NCI-H69 (cell line): ENCODE results near the gene SH3TC1.

Experiments used
- DNase-seq: peaks from one replicate; lab custom pipeline; 2025; lab: John Stamatoyannopoulos, UW

SH3TC1 gene

DNA sequence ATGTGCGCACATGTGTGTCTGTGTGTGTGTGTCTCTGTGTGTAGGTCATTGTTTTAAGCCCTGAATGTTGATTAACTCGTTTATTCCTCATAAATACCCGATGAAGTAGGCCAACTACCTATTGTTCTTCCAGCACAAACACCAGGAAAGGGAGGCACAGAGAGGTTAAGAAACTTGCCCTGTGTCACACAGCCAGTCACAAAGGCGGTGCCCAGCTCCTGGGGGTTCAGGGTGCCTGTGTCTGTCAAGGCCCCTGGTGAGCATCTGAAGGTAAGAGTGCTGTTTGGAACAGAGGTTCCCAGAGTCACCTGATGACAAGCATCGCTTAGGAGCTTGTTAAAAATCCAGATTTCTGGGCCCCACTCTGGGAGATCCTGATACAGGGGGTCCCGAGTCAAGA lies 18.0 kb upstream of the SH3TC1 start:
- DNase-seq, result no peak

DNA sequence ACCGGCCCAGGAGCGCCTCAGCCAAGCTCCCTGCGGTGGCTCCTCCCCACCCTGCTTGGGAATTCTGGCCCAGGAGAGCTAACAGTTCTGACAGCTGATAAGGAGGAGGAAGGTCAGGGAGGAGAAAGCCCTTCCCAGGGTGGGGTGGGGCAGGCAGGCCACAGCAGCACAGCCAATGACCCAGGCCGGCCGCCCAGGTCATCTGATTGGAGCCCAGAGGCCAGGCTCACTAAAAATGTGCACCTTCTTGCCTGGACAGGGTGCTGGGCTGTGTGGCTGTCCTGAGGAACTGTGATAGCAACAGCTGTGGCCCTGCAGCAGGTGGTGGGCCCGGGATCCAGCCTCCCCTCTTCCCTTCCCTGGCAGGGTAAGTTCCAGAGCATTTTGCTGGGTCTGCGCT lies 17.2 kb upstream of the SH3TC1 start:
- no peak for DNase-seq

DNA sequence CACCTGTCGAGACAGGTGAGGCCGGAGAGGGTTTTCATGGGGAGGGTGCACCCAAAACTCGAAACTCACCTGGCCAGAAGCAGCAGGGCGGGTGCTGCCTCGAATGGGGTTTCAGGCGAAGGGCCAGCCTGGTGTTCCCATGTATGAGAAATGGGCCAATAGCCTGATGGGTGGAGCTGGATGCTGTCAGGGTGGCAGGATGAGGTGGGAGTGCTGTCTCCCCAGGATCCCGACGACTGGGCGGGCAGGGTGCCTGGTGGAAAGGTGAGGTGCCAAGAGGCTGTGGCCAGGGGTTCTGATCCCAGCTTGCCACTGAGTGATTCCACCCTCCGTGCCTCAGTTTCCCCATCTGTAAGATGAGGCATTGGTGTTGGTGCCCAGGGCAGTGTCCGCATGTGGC lies 16.8 kb upstream of the SH3TC1 start:
- DNase-seq, result no peak

DNA sequence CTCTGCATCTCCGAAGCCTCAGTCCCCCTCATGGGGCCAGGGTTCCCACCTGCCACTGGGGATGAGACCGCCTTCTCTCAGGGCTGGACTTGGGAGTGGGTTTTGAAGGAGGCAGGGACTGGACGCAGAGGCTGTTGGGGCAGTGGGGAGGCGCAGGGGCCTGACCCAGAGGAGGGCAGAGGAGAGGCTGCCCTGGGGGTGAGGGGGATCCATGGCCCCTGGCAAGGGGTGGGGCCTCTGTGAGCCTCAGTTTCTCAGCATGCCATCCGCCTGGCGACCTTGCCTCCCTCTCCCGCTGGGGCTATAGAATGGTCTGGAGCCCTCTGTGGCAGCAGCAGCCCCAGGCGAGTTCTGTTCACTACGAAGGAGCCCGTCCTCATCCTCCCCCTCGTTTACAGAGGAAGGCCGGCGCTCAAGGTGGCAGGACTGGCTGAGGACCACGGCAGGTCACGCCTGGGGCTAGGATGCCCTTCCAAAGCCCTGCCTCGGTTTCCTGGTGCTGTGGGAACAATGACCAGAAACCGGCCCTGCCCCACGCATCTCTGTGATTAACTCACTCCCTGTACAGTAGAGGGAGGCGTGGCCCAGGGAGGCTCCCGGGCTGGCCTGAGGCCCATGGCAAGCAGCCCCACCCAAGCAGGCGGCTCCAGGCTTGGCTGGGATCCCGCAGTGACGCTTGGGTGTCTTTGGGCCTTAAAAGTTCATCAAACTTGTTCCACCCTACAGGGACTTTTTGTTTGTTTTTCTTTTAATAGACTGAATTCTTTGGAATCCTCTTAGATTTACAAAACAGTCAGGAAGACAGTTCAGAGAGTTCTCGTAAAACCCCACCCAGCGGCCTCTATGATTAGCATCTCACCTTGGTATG lies 16.0 kb upstream of the SH3TC1 start:
- peak; percentile 44 for DNase-seq

DNA sequence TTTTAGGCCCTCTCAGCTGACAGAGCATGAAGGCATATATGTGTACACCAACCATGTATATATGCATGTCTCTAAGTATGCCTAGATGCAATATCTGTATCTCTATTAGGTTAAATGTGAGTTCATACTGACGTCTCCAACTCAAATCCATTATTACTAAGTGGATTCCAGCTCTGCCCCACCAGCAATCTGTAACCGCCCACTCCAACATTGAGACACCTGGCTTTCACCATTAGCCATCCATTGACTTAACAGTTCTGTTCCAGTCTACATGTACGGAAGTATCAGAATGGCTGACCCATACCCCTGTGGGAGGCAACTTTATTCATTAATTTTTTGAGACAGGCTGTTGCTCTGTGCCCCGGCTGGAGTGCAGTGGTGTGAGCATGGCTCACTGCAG lies 15.0 kb upstream of the SH3TC1 start:
- no peak for DNase-seq

DNA sequence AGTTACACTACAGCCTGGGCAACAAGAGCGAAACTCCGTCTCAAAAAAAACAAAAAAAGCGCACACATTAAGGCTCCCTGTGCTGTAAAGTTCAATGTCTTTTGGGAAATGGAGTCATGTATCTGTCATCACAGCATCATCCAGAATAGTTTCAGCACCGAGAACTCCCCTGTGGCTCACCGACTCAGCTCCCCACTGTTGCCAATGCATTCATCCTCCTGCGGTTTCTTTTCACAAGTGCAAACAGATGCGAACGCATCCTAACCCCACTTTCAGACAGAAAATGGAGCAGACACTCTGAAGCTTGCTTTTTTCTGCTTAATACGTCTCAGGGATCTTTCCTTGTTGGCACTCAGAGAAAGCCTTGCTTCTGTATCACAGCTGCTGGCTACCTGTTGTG lies 13.8 kb upstream of the SH3TC1 start:
- DNase-seq, result no peak

DNA sequence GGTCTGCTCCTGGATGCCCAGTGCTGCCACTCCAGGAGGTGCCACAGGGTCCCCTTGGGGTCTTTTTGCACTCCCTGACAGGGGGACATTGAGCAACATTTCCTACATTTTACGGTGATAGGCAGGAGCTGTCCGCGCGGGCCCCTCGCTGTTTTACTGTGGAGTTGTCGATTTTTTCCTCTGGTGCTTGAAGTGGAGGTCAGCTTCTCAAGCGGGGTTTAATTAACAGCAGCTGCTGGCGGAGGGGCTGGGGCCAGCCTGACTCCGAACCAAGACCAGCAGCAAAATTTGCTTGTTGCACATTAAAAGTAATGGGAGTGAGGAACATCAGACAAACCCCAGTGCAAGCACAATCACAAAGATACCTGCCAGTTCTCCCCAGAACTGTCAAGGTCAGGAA lies 13.2 kb upstream of the SH3TC1 start:
- DNase-seq, result no peak

DNA sequence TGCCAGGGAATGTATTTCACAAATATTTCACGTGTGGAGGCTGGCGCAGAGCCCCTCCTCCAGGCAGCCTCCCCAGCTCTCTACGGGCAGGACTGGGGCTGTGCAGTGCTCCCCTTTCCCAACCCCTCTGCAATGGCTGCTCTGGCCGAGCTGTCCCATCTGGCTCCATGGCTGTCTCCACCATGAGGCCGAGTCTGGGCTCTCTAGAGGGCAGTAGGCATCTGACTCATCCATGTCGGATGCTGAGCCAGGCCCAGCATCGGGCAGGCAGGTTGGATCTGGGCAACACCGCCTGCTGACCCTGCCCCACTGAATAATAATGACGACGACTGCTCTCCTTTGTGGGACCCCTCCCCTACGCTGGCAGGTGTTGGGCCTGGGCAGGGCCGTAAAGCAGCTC lies 11.0 kb upstream of the SH3TC1 start:
- peak; percentile 63 for DNase-seq

DNA sequence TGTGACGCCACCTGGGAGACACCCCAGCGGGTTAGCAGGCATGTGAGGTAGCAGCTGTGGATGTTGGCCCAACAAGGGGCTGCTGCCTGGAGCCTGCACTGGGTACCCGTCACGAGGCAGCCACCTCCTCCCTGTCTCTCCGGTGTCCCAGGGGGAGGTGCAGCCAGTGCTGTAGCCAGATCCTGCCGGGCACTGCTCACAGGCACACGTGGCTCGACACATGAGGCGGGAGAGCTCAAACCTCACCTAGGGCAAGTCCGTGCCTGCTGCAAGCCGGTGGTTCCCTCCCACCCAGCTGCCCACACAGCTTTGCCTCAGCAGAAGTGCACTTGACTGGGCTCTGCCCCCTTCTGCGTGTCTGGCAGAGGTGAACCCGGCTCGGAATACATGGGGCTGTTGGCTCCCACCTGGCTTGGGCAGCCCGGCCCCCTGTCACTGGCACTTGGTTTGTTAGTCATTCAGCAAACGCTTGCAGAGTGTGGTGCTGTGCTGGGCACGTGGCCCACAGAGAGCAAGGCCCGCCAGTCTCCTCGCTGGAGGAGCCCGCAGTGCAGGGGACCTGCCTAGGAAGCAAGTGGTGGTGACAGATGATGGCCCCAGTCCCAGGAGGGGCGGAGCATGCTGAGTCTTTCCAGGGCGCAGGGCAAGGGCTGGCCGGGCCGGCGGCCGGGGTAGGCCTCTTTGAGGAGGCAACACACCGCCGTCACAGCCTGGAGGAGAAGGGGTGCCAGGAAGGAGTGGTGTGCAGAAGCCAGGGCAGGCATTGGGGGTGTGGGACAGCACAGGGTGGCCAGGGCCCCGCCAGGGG lies 10.1 kb upstream of the SH3TC1 start:
- peak; percentile 97 for DNase-seq

DNA sequence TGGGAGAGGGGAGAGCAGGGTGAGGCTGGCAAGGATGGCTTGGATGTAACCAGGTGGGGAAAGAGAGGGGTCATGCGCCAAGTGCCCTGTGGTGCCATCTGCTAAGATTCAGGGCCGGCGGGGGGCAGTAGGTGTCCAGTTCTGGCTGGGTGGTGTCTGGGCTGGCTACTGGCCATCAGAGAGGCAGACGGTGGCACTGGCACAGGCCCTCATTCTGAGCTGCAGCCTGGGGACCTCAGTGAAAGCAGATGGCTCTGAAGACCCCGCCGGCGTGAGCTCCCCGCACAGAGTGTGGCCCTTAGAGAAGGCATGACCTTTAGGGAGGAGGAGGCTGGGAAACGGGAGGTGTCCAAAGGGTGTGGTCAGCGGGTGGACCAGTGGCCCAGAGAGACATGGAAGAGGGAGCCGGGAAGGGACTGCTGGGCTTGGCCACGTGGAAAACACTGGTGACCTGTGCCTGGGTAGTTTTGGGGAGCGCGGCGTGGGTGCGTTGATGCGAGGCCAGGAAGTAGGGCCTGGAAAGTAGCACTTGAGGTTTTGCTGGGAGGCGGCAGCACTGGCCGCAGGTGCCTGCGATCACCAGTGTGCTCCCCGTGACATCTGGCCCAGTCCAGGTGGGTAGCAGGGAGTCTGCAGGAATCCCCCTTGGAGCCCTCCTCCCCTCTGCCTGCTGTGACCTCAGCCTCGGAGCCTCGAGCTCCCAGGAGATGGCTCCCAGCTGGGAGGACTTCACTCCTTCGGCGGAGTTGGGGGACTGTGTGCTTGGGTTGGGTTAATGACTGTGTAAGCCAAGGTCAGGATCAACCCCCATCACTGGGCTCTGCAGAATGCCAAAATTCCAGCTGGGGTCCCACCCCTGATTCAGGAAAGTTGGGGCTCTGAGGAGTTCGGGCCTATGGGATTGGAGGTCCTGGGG lies 9.3 kb upstream of the SH3TC1 start:
- DNase-seq, result peak; percentile 58

DNA sequence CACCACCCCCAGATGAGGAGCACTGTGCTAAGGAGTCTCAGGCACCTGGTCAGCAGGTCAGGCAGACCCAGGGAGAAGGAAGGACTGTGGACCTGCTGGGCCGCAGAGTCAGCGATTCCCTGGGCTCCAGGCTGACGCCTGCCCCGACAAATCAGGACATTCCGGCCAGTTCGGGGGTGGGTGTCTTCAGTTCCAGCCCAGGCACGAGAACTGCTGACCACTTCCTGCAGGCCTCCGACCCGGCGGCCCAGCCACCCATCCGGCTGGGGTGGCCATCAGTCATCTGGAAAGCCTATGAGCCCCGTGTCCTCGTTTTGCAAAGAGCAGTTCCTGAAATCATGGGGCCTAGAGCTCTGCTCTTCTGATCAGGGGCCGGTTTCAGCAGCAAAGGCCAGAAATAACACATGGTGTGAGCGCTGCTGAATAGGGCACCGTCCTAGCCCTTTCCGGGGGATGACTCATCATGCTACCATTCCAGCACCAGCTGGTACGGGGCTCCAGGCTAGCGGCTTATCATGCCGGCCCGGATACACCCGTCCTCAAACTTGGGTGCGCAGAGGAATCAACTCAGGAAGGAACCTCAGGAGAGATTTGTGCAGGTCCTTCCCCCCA lies 7.8 kb upstream of the SH3TC1 start:
- DNase-seq, result peak; percentile 18

DNA sequence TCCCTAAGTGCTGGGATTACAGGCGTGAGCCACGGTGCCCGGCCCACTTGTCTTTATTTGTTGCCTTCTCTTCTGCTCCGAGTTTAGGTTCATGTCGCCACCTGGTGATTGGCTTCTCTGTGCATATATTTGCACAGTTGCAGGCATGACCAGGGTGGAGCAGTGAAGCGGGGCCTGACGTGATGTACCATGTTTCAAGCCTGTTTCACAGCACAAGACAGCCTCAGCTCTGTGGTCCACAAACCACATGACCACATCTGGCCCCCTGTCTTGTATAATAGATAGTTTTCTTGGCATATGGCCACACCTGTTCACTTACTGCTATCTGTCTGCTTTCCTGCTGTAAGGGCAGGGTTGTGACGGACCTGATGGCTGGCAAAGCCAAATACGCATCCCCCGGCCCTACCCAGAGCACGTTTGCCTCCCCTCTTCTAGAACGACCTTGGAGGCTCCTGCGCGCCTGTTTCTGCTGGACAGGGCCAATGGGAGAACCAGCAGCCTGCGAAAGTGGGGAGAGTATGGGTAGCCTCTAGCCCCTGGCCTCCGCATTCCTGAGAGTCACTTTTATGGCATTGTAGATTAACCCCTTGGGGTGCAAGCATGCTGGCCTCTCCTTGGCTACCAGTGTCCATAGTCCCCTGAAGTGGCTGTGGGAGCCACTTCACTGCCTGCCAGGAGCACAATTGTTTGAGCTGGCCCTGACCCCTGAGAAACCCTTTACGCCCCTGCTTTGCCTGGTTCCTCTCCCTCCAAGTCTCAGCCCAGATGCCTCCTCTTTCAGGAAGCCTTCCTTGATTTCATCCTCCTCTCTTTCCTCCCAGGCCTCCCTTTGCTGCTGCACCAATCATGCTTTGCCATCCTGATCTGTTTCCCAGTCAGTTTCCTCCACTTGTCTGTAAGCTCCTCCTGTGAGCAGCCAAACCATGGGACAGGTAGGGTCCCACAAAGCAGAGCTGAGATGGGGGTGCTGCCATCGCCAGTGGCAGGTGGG lies 6.0 kb upstream of the SH3TC1 start:
- peak; percentile 91 for DNase-seq

DNA sequence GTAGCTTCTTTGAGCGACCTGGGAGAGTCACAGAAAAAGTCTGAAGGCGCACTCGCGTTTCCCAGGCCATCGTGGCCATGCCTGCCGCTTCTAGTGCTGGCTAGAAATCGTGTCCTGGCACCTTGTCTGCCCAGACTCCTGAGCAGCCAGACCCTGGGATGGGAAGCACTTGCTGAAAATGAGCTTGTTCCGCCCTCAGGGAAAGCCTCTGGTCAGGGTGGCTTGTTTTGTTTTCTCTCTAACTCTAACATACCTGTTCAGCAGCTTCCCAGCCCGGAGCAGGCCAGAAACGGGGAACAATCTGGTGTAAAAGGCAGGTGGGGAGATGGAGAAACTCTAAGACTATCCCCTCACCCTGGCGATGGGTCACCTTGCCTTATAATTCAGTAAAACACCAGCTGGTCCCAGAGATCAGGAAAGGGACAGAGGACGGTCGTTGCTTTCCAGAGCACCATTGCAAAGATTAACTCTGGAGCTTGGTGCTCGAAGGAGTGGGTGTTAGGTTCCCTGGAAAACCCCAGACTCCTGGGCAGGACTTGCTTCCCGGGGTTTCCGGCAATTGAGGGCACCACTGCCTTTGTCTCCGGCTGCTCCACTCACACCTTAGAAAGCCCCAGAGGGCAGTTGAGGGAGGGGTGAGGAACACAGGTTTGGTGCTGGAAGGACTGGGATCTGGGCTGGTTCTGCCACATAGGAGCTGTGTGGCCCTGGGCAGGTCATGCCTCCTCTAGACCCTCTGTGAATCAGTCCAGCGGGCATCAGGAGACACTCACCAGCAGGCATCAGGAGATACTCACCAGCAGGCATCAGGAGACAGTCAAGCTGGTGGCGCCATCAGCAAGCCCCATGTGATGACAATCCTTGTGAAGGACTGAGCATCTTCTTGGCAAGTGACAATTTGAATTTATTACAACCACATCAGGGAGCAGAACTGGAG lies 4.5 kb upstream of the SH3TC1 start:
- peak; percentile 33 for DNase-seq

DNA sequence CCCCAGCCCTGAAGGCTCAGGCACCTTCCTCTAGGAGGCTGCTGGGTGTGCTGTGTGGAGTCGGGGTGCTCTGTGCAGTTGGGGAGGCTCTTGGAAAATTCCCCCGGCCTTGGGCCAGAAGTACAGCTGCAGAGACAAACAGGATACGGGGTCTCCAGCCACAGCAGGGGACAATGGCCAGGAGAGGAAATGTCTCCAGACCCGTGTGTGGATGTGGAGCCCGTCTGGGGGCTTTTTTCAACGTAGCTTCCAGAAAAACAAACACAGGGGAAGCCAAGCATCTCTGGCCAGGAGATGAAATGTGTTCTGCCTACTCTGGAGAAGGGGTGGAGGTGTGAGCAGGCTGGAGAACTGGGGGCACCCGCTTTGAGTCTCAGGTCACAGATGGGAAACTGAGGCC lies 3.7 kb upstream of the SH3TC1 start:
- no peak for DNase-seq

DNA sequence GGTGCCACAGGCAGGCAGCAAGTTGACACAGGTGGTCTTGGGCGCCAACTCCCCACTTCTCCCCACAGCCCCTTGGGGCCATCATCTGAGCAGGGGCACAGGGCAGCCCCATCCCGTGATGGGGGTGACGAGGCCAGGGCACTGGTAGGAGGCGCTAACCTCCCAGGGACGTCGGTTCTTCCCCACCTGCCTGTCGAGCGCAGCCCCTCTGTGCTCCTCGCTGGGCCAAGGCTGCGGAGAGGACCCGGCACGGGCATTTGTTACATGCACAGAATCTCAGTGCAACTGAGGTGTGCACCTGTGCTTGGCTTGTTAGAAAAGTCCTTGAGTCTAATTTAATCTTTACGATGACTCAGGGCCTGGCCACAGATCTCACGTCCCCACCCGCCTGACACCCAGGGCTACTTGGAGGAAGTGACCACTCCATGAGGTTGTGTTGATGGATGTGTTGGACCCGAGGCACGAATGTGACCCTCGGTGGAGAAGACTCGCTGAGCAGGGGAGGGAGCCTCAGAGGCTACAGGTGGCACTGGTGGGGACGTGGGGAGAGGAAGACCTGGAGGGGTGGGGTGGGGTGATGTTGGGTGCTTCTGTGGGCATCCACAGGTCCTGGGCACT lies 3.1 kb upstream of the SH3TC1 start:
- no peak for DNase-seq

DNA sequence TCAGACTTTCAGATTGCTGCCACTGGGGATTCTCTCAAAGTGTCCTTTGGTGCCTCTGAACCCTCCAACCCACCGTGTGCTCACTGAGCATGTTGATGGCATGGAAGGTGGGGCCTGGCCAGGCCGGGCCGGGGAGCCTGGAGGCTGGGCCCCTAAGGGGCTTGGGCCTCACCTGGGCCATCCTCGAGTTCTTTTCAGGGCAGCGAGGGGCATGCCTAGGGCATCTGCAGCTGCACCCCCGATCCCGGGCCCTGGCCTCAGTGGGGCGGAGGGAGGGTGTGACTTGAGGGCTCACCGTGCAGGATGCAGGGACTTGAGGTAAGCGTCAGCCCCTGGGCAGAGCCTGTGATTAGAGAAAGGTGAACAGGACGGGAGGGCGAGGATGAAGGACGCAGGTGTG lies 1.6 kb upstream of the SH3TC1 start:
- no peak for DNase-seq

DNA sequence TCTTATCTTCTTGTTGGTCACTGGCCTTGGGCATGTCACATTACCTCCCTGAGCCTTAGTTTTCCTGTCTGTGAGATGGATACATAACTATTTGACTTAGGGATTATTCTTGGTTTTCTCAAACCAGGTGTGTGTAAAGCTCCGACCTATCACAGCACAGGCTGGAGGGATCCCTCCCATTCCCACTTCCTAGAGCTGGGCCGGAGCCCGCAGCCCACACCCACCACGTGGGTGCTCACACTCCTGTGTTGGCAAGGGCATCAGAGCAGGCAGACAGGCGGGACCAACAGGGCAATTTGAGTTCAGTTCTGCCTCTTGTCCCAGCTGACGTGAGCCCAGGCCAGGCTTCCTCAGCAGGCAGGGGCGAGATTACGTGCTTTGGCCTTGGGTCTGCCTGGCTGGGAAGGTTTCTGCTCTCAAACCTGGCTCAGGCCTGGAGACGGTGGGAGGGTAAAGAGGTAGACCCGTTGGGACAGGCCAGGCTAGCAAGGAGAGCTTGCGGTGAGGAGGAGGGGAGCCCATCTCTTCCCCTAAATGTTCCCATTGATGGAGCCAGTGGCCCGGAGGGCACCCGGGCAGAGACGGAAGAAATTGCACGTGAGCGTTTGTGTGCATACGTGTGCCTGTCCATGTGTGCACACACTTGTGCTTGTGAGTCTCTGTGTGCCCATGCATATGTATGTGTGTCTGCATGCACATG lies 734 bp upstream of the SH3TC1 start:
- no peak for DNase-seq

DNA sequence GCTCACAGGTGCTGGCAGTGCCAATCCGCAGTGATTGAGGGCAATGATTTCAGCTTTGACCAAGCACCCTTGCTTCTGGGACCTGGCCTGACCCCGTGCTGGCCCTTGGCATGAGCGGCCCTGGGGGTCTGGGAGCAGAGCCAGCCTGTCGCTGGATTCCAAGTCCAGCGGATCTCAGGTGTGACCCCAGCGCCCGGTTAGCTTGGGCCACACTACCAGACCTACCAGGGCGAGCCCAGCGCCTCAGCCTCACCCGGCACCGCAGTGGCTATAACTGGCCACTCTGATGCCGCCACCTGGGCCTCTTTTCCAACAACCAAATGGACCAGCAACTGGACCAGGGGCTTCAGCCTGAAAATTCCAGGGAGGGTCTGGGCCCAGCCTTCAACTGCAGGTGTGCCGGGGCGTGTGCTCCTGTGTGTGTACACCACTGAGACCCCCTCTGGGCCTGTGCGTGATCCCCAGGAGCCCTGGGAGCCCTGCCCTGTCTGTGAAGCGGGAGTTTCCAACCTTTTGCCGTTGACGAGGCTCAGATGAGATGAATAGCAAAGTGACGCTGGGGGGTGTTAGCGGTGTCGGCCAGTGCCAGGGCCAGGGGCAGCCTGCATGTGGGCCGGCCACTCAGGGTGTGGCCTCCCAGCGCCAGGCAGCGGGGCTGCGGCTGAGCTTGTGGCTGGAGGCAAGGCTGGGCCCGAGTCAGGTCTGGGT lies 658 bp downstream of the SH3TC1 start:
- peak; percentile 31 for DNase-seq
